ENCODE measurements around the gene FBRS.

- TF ChIP-seq, protein P1, sequence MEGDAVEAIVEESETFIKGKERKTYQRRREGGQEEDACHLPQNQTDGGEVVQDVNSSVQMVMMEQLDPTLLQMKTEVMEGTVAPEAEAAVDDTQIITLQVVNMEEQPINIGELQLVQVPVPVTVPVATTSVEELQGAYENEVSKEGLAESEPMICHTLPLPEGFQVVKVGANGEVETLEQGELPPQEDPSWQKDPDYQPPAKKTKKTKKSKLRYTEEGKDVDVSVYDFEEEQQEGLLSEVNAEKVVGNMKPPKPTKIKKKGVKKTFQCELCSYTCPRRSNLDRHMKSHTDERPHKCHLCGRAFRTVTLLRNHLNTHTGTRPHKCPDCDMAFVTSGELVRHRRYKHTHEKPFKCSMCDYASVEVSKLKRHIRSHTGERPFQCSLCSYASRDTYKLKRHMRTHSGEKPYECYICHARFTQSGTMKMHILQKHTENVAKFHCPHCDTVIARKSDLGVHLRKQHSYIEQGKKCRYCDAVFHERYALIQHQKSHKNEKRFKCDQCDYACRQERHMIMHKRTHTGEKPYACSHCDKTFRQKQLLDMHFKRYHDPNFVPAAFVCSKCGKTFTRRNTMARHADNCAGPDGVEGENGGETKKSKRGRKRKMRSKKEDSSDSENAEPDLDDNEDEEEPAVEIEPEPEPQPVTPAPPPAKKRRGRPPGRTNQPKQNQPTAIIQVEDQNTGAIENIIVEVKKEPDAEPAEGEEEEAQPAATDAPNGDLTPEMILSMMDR (IDR thresholded peaks at IDR 0.05; ENCODE audit: low read depth, low read length, poor library complexity, severe bottlenecking), result no peak
- no peak for TF ChIP-seq EZH2phosphoT487 (IDR thresholded peaks at IDR 0.05; ENCODE audit: borderline replicate concordance, low read length)
These were observed 1.0 kb upstream of the FBRS start for GRCh38 chr16:30656974-30657865.
